ENCODE results near the gene CHCHD1.

DNA sequence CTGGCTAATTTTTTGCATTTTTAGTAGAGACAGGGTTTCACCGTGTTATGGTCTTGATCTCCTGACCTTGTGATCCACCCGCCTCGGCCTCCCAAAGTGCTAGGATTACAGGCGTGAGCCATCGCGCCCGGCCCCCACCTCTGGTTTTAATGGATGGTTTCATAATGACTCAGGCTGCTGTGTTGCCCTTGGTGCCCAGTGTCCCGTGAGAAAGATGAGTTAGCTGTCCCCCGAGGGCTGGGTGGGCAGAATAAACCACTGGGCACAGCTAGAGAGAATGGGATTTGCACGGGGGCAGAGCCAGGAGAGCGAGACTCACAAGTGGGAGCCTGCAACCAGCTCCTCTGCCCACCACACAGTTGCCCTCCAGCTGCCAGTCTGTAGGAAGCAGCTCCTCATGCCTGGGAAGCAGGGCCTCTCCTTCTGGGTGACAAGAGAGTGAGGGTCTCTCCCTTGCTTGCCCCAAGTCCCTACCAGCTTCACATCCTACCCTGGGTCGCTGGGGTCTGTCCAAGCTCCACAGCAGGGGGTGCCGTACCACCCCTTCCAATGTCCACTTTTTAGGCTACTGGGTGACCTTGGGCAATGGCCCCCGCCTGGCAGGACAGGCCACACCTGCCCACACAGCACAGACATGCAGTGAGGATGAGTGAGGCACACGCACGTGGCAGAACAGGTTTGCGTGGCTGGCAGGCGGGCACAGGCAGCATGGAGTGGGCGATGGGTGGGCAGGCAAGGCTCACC is 45.7 kb downstream of the CHCHD1 start:
- TF ChIP-seq, protein P1, sequence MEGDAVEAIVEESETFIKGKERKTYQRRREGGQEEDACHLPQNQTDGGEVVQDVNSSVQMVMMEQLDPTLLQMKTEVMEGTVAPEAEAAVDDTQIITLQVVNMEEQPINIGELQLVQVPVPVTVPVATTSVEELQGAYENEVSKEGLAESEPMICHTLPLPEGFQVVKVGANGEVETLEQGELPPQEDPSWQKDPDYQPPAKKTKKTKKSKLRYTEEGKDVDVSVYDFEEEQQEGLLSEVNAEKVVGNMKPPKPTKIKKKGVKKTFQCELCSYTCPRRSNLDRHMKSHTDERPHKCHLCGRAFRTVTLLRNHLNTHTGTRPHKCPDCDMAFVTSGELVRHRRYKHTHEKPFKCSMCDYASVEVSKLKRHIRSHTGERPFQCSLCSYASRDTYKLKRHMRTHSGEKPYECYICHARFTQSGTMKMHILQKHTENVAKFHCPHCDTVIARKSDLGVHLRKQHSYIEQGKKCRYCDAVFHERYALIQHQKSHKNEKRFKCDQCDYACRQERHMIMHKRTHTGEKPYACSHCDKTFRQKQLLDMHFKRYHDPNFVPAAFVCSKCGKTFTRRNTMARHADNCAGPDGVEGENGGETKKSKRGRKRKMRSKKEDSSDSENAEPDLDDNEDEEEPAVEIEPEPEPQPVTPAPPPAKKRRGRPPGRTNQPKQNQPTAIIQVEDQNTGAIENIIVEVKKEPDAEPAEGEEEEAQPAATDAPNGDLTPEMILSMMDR (IDR thresholded peaks at IDR 0.05; ENCODE audit: poor library complexity): no peak
- TF ChIP-seq EZH2 (IDR thresholded peaks at IDR 0.05; ENCODE audit: borderline replicate concordance) (no peak), EZH2phosphoT487 (IDR thresholded peaks at IDR 0.05; ENCODE audit: low read depth, severe bottlenecking, unreplicated experiment) (no peak)
